Testis (tissue), 5 donors: ENCODE results near the gene BORA. TPM values are rescaled to one million over a fixed set of nuclear protein-coding genes. Genes with fewer than 3 reads are reported as not detected.

Source experiments
- DNase-seq: peaks from one replicate; pipeline ENCODE4 v3.0.0-alpha.2; 2019
- H3K27ac ChIP-seq, 2 donors: fragments of 200-600 bp; sonication (generic); one replicate each; pipeline ENCODE4 v1.5.1; 2019
- H3K27me3 ChIP-seq: fragments of 200-600 bp; sonication (generic); one replicate; pipeline ENCODE4 v1.5.1; 2019
- H3K36me3 ChIP-seq: fragments of 200-600 bp; sonication (generic); one replicate; pipeline ENCODE4 v1.5.1; 2017; ENCODE audit warnings: low read depth; ENCODE audit errors: missing control alignments
- H3K4me1 ChIP-seq: fragments of 200-600 bp; sonication (generic); one replicate; pipeline ENCODE4 v1.5.1; 2019
- H3K4me3 ChIP-seq, 2 donors: fragments of 200-600 bp; sonication (generic); one replicate each; pipeline ENCODE4 v1.5.1; 2017 to 2019
- H3K9me3 ChIP-seq: fragments of 200-600 bp; sonication (generic); one replicate; pipeline ENCODE4 v1.5.1; 2017
- POLR2A ChIP-seq: fragments of 450-650 bp; IDR thresholded peaks from one replicate; pipeline ENCODE4 v1.6.1; 2017; ENCODE audit warnings: antibody characterized with exemption, mild to moderate bottlenecking, moderate library complexity
- WGBS, 2 donors: methylation state at CpG; one replicate each; pipeline ENCODE4 v1.1.5; 2018; 5-methylcytosine and 5-hydroxymethylcytosine counted together
- intact Hi-C: fragments of 100-400 bp; cut with DNase I; formaldehyde crosslinking; loops from one replicate; pipeline ENCODE4 v1.15.1; 2023; ENCODE audit warnings: low total_unique reads
- long read RNA-seq, 2 donors: transcript quantifications; one replicate each; lab custom pipeline, GENCODE V29; 2026
- polyA plus RNA-seq: library from polyadenylated mRNA; stranded (reverse); fragments of 350-450 nt; fragmentation: Illumina TruSeq; extraction: RNeasy Lipid Tissue Mini Kit (QIAGEN cat#74804); gene quantifications from one replicate; pipeline ENCODE4 v1.2.3, GENCODE V29; 2014; ENCODE audit warnings: low read depth, low replicate concordance; ENCODE audit not compliant: insufficient read depth
- total RNA-seq, 2 donors: library from RNA; depleted of rRNA; stranded (reverse); fragments of >200 nt; gene quantifications; one replicate each; pipeline ENCODE4 v1.2.3, GENCODE V29; 2016
- TF ChIP-seq, protein P1 (sequence below), 3 experiments: fragments of 450-650 bp in 2 of 3; fragments of 200-600 bp in 1 of 3; sonication (generic) in 1 of 3; IDR thresholded peaks; one replicate each; pipeline ENCODE4 v1.5.1; 2016 to 2019; ENCODE audit warnings: antibody characterized with exemption in 3 of 3, mild to moderate bottlenecking in 2 of 3, moderate library complexity in 1 of 3

The BORA gene
- 10 to 100 TPM in 1 of 2 donors, 1 to 10 TPM in 1; 5.7 to 10.2 TPM for total RNA-seq
- 6.0 TPM for polyA plus RNA-seq
- long read RNA-seq, donor 1, result 0 reads
- long read RNA-seq, donor 2, partial matches to known transcripts, result 0 of 1 reads
- long read RNA-seq, donor 2, other reads (novel, unspliced or antisense), result 0 of 1 reads

DNA sequence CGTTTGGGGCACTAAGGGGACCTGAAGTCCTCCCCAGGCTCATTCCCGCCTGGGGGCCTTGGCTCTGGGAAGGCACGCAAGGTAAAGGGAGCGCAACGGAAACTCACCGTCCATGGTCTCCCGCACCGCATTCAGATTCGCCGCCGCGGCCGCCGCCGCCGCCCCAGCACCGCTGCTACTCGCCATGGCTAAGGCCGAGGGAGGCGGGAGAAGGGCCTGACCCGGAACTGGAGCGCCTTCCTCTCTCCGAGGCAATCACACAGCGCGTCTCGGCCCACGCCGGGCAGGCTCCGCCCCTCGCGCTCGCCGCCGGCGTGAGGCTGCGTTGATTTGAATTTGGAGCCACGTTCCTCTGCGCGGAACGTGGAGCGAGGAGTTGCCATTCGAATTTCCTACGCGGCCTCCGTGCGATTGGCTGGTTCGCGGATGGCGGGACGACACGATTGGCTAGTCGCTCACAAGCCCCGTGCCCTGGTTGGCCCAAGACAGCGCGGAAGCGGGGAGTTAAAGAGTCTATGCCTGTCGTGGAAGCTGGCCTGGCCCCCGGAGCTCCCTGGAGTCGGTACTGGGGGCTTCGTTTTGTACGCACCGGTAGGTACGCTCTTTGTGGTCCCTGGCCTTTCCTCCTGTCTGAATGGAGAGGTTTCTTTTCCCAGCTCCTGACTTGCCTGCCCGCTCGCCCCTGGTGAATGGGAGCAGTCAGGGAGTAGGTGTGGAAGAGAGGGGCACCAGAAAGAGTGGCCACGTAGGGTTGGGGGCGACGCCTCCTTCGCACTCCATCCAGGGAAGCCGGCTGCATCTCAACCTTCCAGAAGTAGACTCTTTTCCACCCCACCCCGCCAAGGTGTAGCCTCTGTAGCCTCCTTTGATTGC is at the start of gene BORA, which contains the start of gene MZT1:
Gene BORA, plus strand, starts transcription at position 507 of the 873 bp plus-strand sequence. CDS start 1,018 bp downstream, outside the sequence.
Gene MZT1, minus strand, starts transcription at position 213 of the 873 bp plus-strand sequence. Its CDS starts 27 bp downstream, at position 186.
- intact Hi-C loops, result no loop called here
- peak; percentile 96 for DNase-seq
- TF ChIP-seq, protein P1, sequence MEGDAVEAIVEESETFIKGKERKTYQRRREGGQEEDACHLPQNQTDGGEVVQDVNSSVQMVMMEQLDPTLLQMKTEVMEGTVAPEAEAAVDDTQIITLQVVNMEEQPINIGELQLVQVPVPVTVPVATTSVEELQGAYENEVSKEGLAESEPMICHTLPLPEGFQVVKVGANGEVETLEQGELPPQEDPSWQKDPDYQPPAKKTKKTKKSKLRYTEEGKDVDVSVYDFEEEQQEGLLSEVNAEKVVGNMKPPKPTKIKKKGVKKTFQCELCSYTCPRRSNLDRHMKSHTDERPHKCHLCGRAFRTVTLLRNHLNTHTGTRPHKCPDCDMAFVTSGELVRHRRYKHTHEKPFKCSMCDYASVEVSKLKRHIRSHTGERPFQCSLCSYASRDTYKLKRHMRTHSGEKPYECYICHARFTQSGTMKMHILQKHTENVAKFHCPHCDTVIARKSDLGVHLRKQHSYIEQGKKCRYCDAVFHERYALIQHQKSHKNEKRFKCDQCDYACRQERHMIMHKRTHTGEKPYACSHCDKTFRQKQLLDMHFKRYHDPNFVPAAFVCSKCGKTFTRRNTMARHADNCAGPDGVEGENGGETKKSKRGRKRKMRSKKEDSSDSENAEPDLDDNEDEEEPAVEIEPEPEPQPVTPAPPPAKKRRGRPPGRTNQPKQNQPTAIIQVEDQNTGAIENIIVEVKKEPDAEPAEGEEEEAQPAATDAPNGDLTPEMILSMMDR (IDR thresholded peaks at IDR 0.05), result no peak
- TF ChIP-seq POLR2A, result no peak
- Histone ChIP-seq H3K4me1 (peaks cover 4% of the 10 kb centered on the region), H3K36me3 (no peaks in the 10 kb centered on the region), H3K27me3 (no peaks in the 10 kb centered on the region), H3K9me3 (no peaks in the 10 kb centered on the region), H3K4me3 (peak within 1 kb of the TSS; percentile 73 to 78), H3K27ac (peak within 1 kb of the TSS; percentile 23 to 54)
- 0 to 2% methylated on average over 19 to 29 of the region's 71 CpGs for WGBS, 2 donors

DNA sequence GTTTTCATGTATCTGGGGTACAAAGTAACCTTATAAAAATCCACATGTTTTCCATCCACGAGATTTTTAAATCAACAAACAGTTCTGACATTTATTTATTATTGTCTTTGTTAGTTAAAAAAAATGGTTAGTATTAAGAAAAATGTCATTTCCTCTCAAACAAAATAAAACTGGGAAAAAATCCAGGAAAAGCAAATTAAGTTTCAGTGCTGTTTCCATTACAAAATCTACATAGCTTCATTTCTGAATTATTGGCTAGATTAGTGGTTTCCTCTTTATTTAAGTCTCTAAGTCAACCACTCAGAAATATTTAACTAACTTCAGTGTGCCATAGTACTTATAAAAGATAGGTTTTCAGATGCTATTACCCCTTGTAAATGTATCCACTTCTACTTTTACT is 49.4 kb upstream of the BORA start:
- no peak for DNase-seq
- no peak for TF ChIP-seq POLR2A
- TF ChIP-seq, protein P1 (IDR thresholded peaks at IDR 0.05), result no peak
- WGBS, 2 donors, result 38 to 47% methylated on average over 1 of the region's 1 CpG
- H3K27me3 ChIP-seq, result no peaks in the 10 kb centered on the region
- no peak overlapping the region for H3K4me3 ChIP-seq
- H3K36me3 ChIP-seq, result no peaks in the 10 kb centered on the region
- intact Hi-C loops, result no loop called here
- H3K4me1 ChIP-seq, result no peaks in the 10 kb centered on the region
- H3K9me3 ChIP-seq, result no peaks in the 10 kb centered on the region
- no peak overlapping the region for H3K27ac ChIP-seq

DNA sequence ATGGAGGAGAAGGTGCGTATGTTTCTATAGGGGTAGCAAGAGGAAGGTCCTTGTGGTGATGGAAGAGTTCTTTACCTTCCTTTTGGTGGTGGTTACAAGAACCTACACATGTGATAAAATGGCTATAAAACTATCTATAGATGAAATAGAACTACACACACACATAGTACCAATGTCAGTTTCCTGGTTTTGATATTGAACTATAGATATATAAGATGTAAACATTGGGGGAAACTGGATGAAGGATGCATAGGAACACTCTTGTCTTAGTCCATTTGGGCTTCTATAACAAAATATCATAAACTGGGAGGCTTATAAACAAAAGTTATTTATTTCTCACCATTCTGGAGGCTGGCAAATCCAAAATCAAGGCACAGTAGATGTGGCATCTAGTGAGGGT is 47.4 kb upstream of the BORA start:
- no peaks in the 10 kb centered on the region for H3K4me1 ChIP-seq
- no peak overlapping the region for H3K4me3 ChIP-seq
- no peak overlapping the region for H3K27ac ChIP-seq
- no peaks in the 10 kb centered on the region for H3K9me3 ChIP-seq
- no peaks in the 10 kb centered on the region for H3K27me3 ChIP-seq
- DNase-seq, result no peak
- WGBS, 2 donors, result 96 to 98% methylated on average over 1 of the region's 1 CpG
- intact Hi-C loops, result no loop called here
- no peak for TF ChIP-seq POLR2A
- TF ChIP-seq, protein P1 (IDR thresholded peaks at IDR 0.05), result no peak
- no peaks in the 10 kb centered on the region for H3K36me3 ChIP-seq

DNA sequence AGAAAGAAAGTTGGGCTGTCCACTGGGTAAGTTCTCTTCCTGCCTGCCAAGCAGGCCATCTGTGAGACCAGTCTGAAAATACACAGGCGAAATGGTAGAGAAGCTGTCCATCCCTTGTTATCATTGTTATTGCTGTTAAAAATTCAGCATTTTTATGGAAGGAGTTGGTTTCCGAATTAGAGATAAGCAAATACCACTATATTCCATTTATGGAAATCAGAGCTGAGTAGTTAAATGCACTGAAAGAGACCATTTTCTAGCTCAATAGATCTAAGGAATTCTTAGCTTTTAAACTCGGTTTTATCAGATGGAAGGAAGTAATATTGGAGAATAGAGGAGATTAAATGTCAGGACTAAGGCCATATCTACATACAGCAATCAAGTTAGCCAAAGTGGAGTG is 41.0 kb upstream of the BORA start:
- Histone ChIP-seq H3K36me3 (no peaks in the 10 kb centered on the region), H3K4me1 (no peaks in the 10 kb centered on the region), H3K9me3 (no peaks in the 10 kb centered on the region), H3K27me3 (no peaks in the 10 kb centered on the region), H3K27ac (no peak overlapping the region), H3K4me3 (no peak overlapping the region)
- WGBS, 2 donors, result 61 to 76% methylated on average over 3 of the region's 3 CpGs
- intact Hi-C loops, result no loop called here
- TF ChIP-seq POLR2A, result no peak
- TF ChIP-seq, protein P1 (IDR thresholded peaks at IDR 0.05), result no peak
- DNase-seq, result no peak
